ENCODE measurements around the gene CDC45. TPM values are rescaled to one million over a fixed set of nuclear protein-coding genes. Genes with fewer than 3 reads are reported as not detected.
"Not testable (repeated sequence)": the region's sequence is repeated elsewhere in the genome, so short reads cannot be mapped to it uniquely, and the experiment has no call there.

Gene CDC45
- total and polyA plus RNA-seq, 4 experiments from 2014 or later: 0.53 to 0.64 (median 0.57) TPM; not detected in 1

DNA sequence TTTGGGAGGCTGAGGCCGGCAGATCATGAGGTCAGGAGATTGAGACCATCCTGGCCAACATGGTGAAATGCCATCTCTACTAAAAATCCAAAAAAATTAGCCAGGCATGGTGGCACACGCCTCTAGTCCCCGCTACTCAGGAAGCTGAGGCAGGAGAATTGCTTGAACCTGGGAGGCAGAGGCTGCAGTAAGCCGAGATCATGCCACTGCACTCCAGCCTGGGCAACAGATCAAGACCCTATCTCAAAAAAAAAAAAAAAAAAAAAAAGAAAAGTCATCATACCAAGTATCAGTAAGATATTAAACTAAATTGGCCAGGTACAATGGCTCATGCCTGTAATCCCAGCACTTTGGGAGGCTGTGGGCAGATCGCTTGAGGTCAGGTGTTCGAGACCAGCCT is 51.6 kb downstream of the CDC45 start:
- intact Hi-C loops (cut with micrococcal nuclease); H3K9me3 Mint-ChIP-seq; H3K27ac Mint-ChIP-seq; POLR2A ChIA-PET (ENCODE audit: partially characterized antibody); H3K4me3 ChIP-seq (ENCODE audit: low read length in 2 of 2); H3K4me1 ChIP-seq (ENCODE audit: insufficient read depth, low read length); H3K27ac ChIP-seq (ENCODE audit: low read depth, low read length); H3K9me3 ChIP-seq (ENCODE audit: control insufficient read depth in 1 of 2, low read length in 2 of 2); H3K4me3 Mint-ChIP-seq; CTCF ChIA-PET (ENCODE audit: partially characterized antibody); H3K27me3 ChIP-seq (ENCODE audit: insufficient read depth, low read length); H3K36me3 Mint-ChIP-seq; DNase-seq; H3K4me1 Mint-ChIP-seq; H3K36me3 ChIP-seq (ENCODE audit: insufficient read depth, low read length): not testable (repeated sequence)
- H3K27me3 Mint-ChIP-seq: peaks cover 9 to 10% of the 10 kb centered on the region in 2 donors

DNA sequence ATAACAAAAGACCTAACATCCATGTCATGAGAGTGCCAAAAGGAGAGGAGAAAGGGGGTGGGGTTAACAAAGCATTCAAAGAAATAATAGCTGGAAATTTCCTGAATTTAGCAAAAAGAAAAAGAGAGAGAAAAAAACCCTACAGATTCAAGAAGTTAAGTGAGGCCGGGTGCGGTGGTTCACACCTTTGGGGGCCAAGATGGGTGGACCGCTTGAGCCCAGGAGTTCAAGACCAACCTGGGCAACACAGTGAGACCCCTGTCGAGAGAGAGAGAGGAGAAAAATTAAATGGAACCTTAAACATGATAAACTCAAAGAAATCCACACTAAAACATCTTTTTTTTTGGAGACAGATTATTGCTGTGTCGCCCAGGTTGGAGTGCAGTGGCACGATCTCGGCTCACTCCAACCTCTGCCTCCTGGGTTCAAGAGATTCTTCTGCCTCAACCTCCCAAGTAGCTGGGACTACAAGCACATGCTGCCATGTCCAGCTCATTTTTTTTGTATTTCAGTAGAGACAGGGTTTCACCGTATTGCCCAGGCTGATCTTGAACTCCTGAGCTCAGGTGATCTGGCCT is 53.4 kb downstream of the CDC45 start:
- Histone ChIP-seq H3K27me3 (ENCODE audit: insufficient read depth, low read length) (no peaks in the 10 kb centered on the region), H3K9me3 (ENCODE audit: control insufficient read depth in 1 of 2, low read length in 2 of 2) (no peaks in the 10 kb centered on the region), H3K4me3 (ENCODE audit: low read length in 2 of 2) (no peak overlapping the region), H3K4me1 (ENCODE audit: insufficient read depth, low read length) (no peaks in the 10 kb centered on the region), H3K27ac (ENCODE audit: low read depth, low read length) (no peak overlapping the region), H3K36me3 (ENCODE audit: insufficient read depth, low read length) (no peaks in the 10 kb centered on the region)
- Mint-ChIP-seq H3K27ac (no peak overlapping the region), H3K4me3 (no peak overlapping the region), H3K27me3 (peaks cover 4 to 7% of the 10 kb centered on the region in 2 donors), H3K4me1 (no peaks in the 10 kb centered on the region), H3K36me3 (no peaks in the 10 kb centered on the region), H3K9me3 (no peaks in the 10 kb centered on the region)
- DNase-seq: no peak
- intact Hi-C loops (cut with micrococcal nuclease): no loop called here
- ChIA-PET POLR2A (ENCODE audit: partially characterized antibody) (no interaction called here), CTCF (ENCODE audit: partially characterized antibody) (no interaction called here)

- Histone ChIP-seq H3K4me1 (ENCODE audit: insufficient read depth, low read length) (no peaks in the 10 kb centered on the region), H3K36me3 (ENCODE audit: insufficient read depth, low read length) (no peaks in the 10 kb centered on the region), H3K4me3 (ENCODE audit: low read length in 2 of 2) (no peak overlapping the region), H3K27me3 (ENCODE audit: insufficient read depth, low read length) (no peaks in the 10 kb centered on the region), H3K27ac (ENCODE audit: low read depth, low read length) (no peak overlapping the region), H3K9me3 (ENCODE audit: control insufficient read depth in 1 of 2, low read length in 2 of 2) (no peaks in the 10 kb centered on the region)
- POLR2A ChIA-PET (ENCODE audit: partially characterized antibody): no interaction called here
- H3K9me3 Mint-ChIP-seq: no peaks in the 10 kb centered on the region
- no peaks in the 10 kb centered on the region for H3K36me3 Mint-ChIP-seq
- H3K27me3 Mint-ChIP-seq: peaks cover 3 to 7% of the 10 kb centered on the region in 2 donors
- CTCF ChIA-PET (ENCODE audit: partially characterized antibody): no interaction called here
- no peak for DNase-seq
- H3K27ac Mint-ChIP-seq: peak overlapping the region in 1 of 7 donors; percentile 13
- intact Hi-C loops (cut with micrococcal nuclease): no loop called here
- H3K4me3 Mint-ChIP-seq: no peak overlapping the region
- H3K4me1 Mint-ChIP-seq: no peaks in the 10 kb centered on the region
Measured at GRCh38 chr22:19533857-19534256, 54.1 kb downstream of the CDC45 start.

- Mint-ChIP-seq H3K4me3 (no peak overlapping the region), H3K27ac (no peak overlapping the region), H3K36me3 (no peaks in the 10 kb centered on the region), H3K27me3 (peaks cover 2 to 7% of the 10 kb centered on the region in 2 donors), H3K4me1 (no peaks in the 10 kb centered on the region), H3K9me3 (no peaks in the 10 kb centered on the region)
- H3K4me3 ChIP-seq (ENCODE audit: low read length in 2 of 2): no peak overlapping the region
- POLR2A ChIA-PET (ENCODE audit: partially characterized antibody): interaction anchor here (0.9 kb wide), 1 partner anchor 94 kb away, joined by 3 read pairs; no protein-coding TSS in a partner anchor
- intact Hi-C loops (cut with micrococcal nuclease): no loop called here
- no peak for DNase-seq
- CTCF ChIA-PET (ENCODE audit: partially characterized antibody): no interaction called here
- H3K9me3 ChIP-seq (ENCODE audit: control insufficient read depth in 1 of 2, low read length in 2 of 2): no peaks in the 10 kb centered on the region
- H3K27me3 ChIP-seq (ENCODE audit: insufficient read depth, low read length): no peaks in the 10 kb centered on the region
- no peak overlapping the region for H3K27ac ChIP-seq (ENCODE audit: low read depth, low read length)
- no peaks in the 10 kb centered on the region for H3K36me3 ChIP-seq (ENCODE audit: insufficient read depth, low read length)
- no peaks in the 10 kb centered on the region for H3K4me1 ChIP-seq (ENCODE audit: insufficient read depth, low read length)
Measured at GRCh38 chr22:19535001-19535400, 55.3 kb downstream of the CDC45 start.

- no peaks in the 10 kb centered on the region for H3K4me1 ChIP-seq (ENCODE audit: insufficient read depth, low read length)
- CTCF ChIA-PET (ENCODE audit: partially characterized antibody): no interaction called here
- no peak overlapping the region for H3K27ac Mint-ChIP-seq
Measured at GRCh38 chr22:19536564-19536963, 56.8 kb downstream of the CDC45 start.

DNA sequence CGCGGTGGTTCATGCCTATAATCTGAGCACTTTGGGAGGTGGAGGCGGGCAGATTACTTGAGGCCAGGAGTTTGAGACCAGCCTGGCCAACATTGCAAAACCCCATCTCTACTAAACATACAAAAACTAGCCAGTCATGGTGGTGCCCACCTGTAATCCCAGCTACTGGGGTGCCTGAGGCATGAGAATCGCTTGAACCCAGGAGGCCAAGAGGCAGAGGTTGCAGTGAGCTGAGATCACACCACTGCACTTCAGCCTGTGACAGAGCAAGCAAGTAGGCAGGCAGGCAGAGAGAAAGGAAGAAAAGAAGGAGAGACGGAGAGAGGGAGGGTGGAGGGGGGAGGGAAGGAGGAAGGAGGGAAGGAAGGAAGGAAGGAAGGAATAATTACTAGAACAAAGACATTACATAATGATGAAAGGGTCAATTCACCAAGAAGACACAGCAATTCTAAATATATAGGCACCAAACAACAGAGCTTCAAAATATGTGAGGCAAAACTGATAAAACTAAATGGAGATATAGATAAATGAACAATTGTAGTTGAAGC is 58.3 kb downstream of the CDC45 start:
- Histone ChIP-seq H3K36me3 (ENCODE audit: insufficient read depth, low read length) (no peaks in the 10 kb centered on the region), H3K9me3 (ENCODE audit: control insufficient read depth in 1 of 2, low read length in 2 of 2) (no peaks in the 10 kb centered on the region), H3K27ac (ENCODE audit: low read depth, low read length) (no peak overlapping the region), H3K4me1 (ENCODE audit: insufficient read depth, low read length) (no peaks in the 10 kb centered on the region), H3K27me3 (ENCODE audit: insufficient read depth, low read length) (no peaks in the 10 kb centered on the region), H3K4me3 (ENCODE audit: low read length in 2 of 2) (no peak overlapping the region)
- DNase-seq: no peak
- Mint-ChIP-seq H3K4me3 (no peak overlapping the region), H3K9me3 (no peaks in the 10 kb centered on the region), H3K36me3 (no peaks in the 10 kb centered on the region), H3K27ac (no peak overlapping the region), H3K27me3 (peaks cover 1 to 4% of the 10 kb centered on the region in 2 donors), H3K4me1 (no peaks in the 10 kb centered on the region)
- CTCF ChIA-PET (ENCODE audit: partially characterized antibody): interaction anchor here (0.7 kb wide), 2 partner anchors 14 to 92 kb away, joined by 3 read pairs; no protein-coding TSS in a partner anchor
- intact Hi-C loops (cut with micrococcal nuclease): no loop called here
- POLR2A ChIA-PET (ENCODE audit: partially characterized antibody): no interaction called here

More at GRCh38 chr22:19536564-19536963, 56.8 kb downstream of the CDC45 start:
- intact Hi-C loops (cut with micrococcal nuclease): no loop called here
- Histone ChIP-seq H3K27ac (ENCODE audit: low read depth, low read length) (no peak overlapping the region), H3K9me3 (ENCODE audit: control insufficient read depth in 1 of 2, low read length in 2 of 2) (no peaks in the 10 kb centered on the region), H3K27me3 (ENCODE audit: insufficient read depth, low read length) (no peaks in the 10 kb centered on the region), H3K4me3 (ENCODE audit: low read length in 2 of 2) (no peak overlapping the region), H3K36me3 (ENCODE audit: insufficient read depth, low read length) (no peaks in the 10 kb centered on the region)
- Mint-ChIP-seq H3K9me3 (no peaks in the 10 kb centered on the region), H3K27me3 (peaks cover 3 to 7% of the 10 kb centered on the region in 2 donors), H3K4me1 (no peaks in the 10 kb centered on the region), H3K4me3 (no peak overlapping the region), H3K36me3 (no peaks in the 10 kb centered on the region)
- POLR2A ChIA-PET (ENCODE audit: partially characterized antibody): no interaction called here
- DNase-seq: no peak

GRCh38 chr22:19540394-19540793 is 60.7 kb downstream of the CDC45 start:
- DNase-seq: no peak
- POLR2A ChIA-PET (ENCODE audit: partially characterized antibody): no interaction called here
- Mint-ChIP-seq H3K4me1 (no peaks in the 10 kb centered on the region), H3K27me3 (peaks cover 0 to 1% of the 10 kb centered on the region in 2 donors), H3K36me3 (no peaks in the 10 kb centered on the region), H3K9me3 (no peaks in the 10 kb centered on the region), H3K27ac (peak overlapping the region in 1 of 7 donors; percentile 10), H3K4me3 (no peak overlapping the region)
- no peaks in the 10 kb centered on the region for H3K9me3 ChIP-seq (ENCODE audit: control insufficient read depth in 1 of 2, low read length in 2 of 2)
- no peak overlapping the region for H3K4me3 ChIP-seq (ENCODE audit: low read length in 2 of 2)
- no peaks in the 10 kb centered on the region for H3K27me3 ChIP-seq (ENCODE audit: insufficient read depth, low read length)
- CTCF ChIA-PET (ENCODE audit: partially characterized antibody): no interaction called here
- intact Hi-C loops (cut with micrococcal nuclease): loop anchor here (10.0 kb wide), 1 partner anchor 54 kb away; no protein-coding TSS in a partner anchor
- no peaks in the 10 kb centered on the region for H3K36me3 ChIP-seq (ENCODE audit: insufficient read depth, low read length)
- H3K4me1 ChIP-seq (ENCODE audit: insufficient read depth, low read length): no peaks in the 10 kb centered on the region
- no peak overlapping the region for H3K27ac ChIP-seq (ENCODE audit: low read depth, low read length)
